Cortex of kidney (tissue), 1 donor: Measurements from ENCODE around the gene SLC6A11.

Experiments
- DNase-seq: peaks from one replicate; lab custom pipeline; 2025; lab: John Stamatoyannopoulos, UW

SLC6A11 gene

GRCh38 chr3:10888518-10889090, 72.6 kb downstream of the SLC6A11 start:
- no peak for DNase-seq

GRCh38 chr3:10889206-10889960, 73.4 kb downstream of the SLC6A11 start:
- DNase-seq, result no peak

- DNase-seq, result no peak
Measured at GRCh38 chr3:10890665-10891064, 74.6 kb downstream of the SLC6A11 start.

- no peak for DNase-seq
Measured at GRCh38 chr3:10892622-10893021, 76.6 kb downstream of the SLC6A11 start.

- no peak for DNase-seq
Measured at GRCh38 chr3:10901296-10901945, 85.4 kb downstream of the SLC6A11 start.

- no peak for DNase-seq
Measured at GRCh38 chr3:10907262-10907661, 91.2 kb downstream of the SLC6A11 start.

- DNase-seq, result no peak
Measured at GRCh38 chr3:10910367-10910766, 94.3 kb downstream of the SLC6A11 start.

GRCh38 chr3:10911350-10912002, 95.4 kb downstream of the SLC6A11 start:
- no peak for DNase-seq

- no peak for DNase-seq
Measured at GRCh38 chr3:10912786-10913185, 96.8 kb downstream of the SLC6A11 start.

- no peak for DNase-seq
Measured at GRCh38 chr3:10915376-10915775, 99.3 kb downstream of the SLC6A11 start.

- no peak for DNase-seq
Measured at GRCh38 chr3:10917176-10917575, 101.1 kb downstream of the SLC6A11 start.

GRCh38 chr3:10918011-10918410, 102.0 kb downstream of the SLC6A11 start:
- no peak for DNase-seq

- DNase-seq, result no peak
Measured at GRCh38 chr3:10919636-10920035, 103.6 kb downstream of the SLC6A11 start.

GRCh38 chr3:10925436-10926255, 109.6 kb downstream of the SLC6A11 start:
- no peak for DNase-seq

- DNase-seq, result no peak
Measured at GRCh38 chr3:10926256-10926810, 110.3 kb downstream of the SLC6A11 start.

GRCh38 chr3:10926811-10927521, 110.9 kb downstream of the SLC6A11 start:
- DNase-seq, result no peak

GRCh38 chr3:10927551-10927950, 111.5 kb downstream of the SLC6A11 start:
- no peak for DNase-seq

- no peak for DNase-seq
Measured at GRCh38 chr3:10928407-10928960, 112.5 kb downstream of the SLC6A11 start.

- no peak for DNase-seq
Measured at GRCh38 chr3:10928961-10929471, 113.0 kb downstream of the SLC6A11 start.

- no peak for DNase-seq
Measured at GRCh38 chr3:10929978-10930665, 114.1 kb downstream of the SLC6A11 start.
